ENCODE measurements around the gene TMTC4.

Gene TMTC4

DNA sequence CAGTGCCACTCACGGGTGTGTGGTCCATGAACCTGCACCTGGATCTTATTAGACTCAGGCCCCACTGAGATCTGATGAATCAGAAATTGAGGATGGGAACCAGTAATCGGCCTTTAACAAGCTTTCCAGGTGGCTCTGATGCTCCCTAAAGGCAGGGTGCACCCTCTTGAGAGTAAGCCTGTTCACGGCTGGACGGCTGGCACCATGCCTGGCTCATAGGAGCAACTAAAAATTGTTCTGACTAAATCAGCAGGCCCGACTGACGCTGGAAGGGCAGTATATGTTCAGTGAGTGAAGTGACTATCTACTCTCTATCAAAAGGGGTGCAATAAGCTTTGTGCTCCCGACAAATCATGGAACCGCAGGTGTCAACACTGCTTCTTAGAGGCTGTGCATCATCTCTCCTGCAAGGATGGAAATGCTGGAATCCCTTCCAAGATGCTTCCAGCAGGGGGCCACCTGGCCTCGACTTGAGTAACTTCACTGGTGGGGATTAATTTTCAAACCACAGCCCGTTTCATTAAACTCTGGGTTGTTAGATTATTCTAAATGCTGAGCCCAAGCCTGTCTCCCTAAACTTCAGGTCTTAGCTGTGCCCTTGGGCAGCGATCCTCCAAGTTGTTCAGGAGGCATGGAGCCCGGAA is 28.4 kb downstream of the TMTC4 start:
- TF ChIP-seq, protein P1, sequence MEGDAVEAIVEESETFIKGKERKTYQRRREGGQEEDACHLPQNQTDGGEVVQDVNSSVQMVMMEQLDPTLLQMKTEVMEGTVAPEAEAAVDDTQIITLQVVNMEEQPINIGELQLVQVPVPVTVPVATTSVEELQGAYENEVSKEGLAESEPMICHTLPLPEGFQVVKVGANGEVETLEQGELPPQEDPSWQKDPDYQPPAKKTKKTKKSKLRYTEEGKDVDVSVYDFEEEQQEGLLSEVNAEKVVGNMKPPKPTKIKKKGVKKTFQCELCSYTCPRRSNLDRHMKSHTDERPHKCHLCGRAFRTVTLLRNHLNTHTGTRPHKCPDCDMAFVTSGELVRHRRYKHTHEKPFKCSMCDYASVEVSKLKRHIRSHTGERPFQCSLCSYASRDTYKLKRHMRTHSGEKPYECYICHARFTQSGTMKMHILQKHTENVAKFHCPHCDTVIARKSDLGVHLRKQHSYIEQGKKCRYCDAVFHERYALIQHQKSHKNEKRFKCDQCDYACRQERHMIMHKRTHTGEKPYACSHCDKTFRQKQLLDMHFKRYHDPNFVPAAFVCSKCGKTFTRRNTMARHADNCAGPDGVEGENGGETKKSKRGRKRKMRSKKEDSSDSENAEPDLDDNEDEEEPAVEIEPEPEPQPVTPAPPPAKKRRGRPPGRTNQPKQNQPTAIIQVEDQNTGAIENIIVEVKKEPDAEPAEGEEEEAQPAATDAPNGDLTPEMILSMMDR (IDR thresholded peaks at IDR 0.05; ENCODE audit: low read length, missing control alignments), result peak; percentile 77
- H3K4me3 ChIP-seq (replicated peaks; ENCODE audit: low read depth, low read length), result no peak overlapping the region
- DNase-seq (ENCODE audit: low read depth), result peak; percentile 60

DNA sequence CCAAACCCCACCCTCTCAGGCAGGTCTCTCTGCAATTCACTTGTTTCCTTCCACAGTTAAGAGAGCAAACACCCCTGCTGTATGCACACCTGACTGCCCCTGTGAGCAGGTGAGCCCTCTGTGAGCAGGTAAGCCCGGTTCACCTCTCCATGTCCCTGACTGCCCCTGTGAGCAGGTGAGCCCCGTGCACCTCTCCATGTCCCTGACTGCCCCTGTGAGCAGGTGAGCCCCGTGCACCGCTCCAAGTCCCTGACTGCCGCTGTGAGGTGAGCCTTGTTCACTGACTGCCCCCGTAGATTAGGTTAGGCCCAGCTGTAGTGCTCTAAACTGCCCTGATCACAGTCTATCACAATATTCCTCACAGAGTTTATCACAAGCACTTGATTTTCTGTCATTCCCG is 29.2 kb downstream of the TMTC4 start:
- no peak overlapping the region for H3K4me3 ChIP-seq (replicated peaks; ENCODE audit: low read depth, low read length)
- DNase-seq (ENCODE audit: low read depth), result no peak
- TF ChIP-seq, protein P1 (IDR thresholded peaks at IDR 0.05; ENCODE audit: low read length, missing control alignments), result no peak

DNA sequence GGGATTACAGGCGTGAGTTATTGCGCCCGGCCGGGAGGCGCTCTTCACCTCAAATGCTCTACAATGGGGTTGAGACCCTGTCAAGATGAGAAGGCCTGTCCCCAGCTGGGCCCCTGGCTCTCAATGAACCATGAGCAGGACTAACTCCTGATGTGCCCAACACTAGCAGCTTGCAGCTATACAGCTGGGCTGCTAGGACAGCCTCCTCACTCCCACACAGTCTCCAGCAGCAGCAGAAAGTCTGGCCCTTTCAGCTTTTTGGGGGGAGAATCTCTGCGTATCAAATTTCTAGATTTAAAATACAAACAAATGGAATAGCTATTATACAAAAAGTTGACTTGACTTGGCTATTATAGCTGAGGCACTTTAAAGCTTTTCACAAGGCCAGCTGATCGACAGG is 30.2 kb downstream of the TMTC4 start:
- no peak overlapping the region for H3K4me3 ChIP-seq (replicated peaks; ENCODE audit: low read depth, low read length)
- TF ChIP-seq, protein P1 (IDR thresholded peaks at IDR 0.05; ENCODE audit: low read length, missing control alignments), result no peak
- peak; percentile 18 for DNase-seq (ENCODE audit: low read depth)

DNA sequence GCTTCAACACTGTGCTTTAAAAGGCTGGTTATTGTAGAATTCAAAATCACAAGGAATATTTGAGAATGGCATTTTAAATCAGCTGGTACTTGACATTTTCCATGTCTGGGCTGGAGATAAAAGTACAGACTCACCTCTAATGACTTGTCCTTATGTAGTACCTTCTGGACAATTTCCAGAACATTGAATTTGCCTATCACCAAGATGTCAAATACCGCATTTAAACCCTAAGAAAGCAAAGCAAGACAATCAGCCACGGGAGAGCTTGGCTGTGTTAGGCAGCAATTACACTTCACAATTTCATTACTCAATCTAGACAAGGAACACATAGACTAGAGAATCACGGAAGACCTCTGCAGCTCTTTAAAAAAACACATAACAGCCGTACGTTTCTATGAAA is 36.8 kb downstream of the TMTC4 start:
- H3K4me3 ChIP-seq (replicated peaks; ENCODE audit: low read depth, low read length), result no peak overlapping the region
- TF ChIP-seq, protein P1 (IDR thresholded peaks at IDR 0.05; ENCODE audit: low read length, missing control alignments), result no peak

DNA sequence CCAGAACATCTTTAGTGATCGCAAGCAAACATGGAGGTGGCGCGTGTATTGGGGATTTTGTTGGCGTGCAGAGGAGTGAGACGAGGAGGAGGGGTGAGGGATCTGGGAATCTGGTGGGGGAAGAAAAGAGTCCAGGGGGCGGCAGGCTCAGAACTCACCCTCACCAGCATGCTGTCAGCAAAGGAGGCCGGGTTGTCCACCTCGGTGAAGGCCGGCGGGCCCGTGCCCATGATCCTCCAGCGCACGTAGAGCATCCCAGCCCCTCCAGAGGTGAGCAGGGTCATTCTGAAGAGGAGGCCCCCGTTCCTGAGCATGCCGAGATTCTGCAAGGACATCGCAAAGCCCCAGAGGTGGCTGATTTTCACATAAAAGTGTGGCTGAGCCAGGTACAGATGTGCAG is 37.2 kb downstream of the TMTC4 start:
- TF ChIP-seq, protein P1 (IDR thresholded peaks at IDR 0.05; ENCODE audit: low read length, missing control alignments), result no peak
- no peak for DNase-seq (ENCODE audit: low read depth)
- H3K4me3 ChIP-seq (replicated peaks; ENCODE audit: low read depth, low read length), result no peak overlapping the region

More for the DNA sequence above, 36.8 kb downstream of the TMTC4 start:
- no peak for DNase-seq (ENCODE audit: low read depth)

DNA sequence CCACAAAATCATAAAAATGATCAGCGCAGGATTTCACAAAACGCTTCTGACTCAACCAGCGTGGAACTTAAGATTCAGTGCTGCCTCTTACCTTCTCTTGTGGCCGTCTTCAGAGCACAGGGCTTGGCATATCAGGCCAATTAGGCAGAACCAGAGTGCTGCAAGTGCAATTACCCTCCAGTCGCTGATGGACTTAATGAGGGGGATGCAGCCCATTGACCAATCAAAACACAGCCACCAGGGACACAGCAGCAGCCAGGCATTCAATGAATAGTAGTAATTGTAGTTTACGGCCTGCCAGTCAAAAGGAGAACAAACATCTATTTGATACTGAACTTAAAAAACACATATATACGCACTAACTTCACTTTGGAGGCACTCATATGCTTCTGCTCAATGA is 38.2 kb downstream of the TMTC4 start:
- H3K4me3 ChIP-seq (replicated peaks; ENCODE audit: low read depth, low read length), result no peak overlapping the region
- no peak for DNase-seq (ENCODE audit: low read depth)
- TF ChIP-seq, protein P1 (IDR thresholded peaks at IDR 0.05; ENCODE audit: low read length, missing control alignments), result no peak

DNA sequence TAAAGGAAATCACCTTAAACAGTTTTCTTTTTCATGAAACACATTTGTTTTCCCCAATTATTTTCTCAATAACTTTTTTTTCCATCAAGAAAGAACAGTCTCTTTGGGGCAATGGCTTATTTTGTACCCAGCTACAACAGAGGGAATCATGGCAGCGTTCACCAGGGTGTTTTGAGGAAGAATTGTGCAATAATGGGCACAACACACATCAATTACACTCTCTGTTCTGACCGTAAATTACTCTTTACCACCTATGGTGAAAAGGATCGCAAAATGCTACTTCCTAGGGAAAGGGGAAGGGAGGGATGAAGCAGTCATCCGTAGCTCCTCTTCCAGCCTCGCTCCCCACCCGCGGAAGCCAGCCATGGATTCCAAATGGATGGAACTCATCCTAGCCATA is 38.6 kb downstream of the TMTC4 start:
- no peak for DNase-seq (ENCODE audit: low read depth)
- TF ChIP-seq, protein P1 (IDR thresholded peaks at IDR 0.05; ENCODE audit: low read length, missing control alignments), result no peak
- H3K4me3 ChIP-seq (replicated peaks; ENCODE audit: low read depth, low read length), result no peak overlapping the region
